Measurements from ENCODE around the gene CNTNAP1. TPM values are rescaled to one million over a fixed set of nuclear protein-coding genes. Genes with fewer than 3 reads are reported as not detected.

CNTNAP1 gene
- total RNA-seq, 1 experiment from 2014 or later: 4.6 TPM

DNA sequence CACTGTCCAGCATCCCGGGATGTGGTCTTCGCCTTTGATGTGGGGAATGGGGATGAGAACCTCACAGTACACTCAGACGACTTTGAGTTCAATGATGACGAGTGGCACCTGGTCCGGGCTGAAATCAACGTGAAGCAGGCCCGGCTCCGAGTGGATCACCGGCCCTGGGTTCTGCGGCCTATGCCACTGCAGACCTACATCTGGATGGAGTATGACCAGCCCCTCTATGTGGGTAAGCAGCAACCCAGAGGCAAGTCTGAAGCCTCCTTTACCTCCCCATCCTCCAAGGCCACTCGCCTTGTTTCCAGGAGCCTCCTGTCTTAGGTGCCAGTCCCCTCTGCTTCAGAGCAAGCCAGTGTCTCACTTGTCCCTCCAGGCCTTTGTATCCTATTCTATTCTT, 10.2 kb downstream of the CNTNAP1 start:
- TF ChIP-seq EZH2 (IDR thresholded peaks at IDR 0.05; ENCODE audit: low read length, unreplicated experiment) (no peak), EZH2phosphoT487 (IDR thresholded peaks at IDR 0.05; ENCODE audit: borderline replicate concordance, low read length) (no peak)
- TF ChIP-seq, protein P1, sequence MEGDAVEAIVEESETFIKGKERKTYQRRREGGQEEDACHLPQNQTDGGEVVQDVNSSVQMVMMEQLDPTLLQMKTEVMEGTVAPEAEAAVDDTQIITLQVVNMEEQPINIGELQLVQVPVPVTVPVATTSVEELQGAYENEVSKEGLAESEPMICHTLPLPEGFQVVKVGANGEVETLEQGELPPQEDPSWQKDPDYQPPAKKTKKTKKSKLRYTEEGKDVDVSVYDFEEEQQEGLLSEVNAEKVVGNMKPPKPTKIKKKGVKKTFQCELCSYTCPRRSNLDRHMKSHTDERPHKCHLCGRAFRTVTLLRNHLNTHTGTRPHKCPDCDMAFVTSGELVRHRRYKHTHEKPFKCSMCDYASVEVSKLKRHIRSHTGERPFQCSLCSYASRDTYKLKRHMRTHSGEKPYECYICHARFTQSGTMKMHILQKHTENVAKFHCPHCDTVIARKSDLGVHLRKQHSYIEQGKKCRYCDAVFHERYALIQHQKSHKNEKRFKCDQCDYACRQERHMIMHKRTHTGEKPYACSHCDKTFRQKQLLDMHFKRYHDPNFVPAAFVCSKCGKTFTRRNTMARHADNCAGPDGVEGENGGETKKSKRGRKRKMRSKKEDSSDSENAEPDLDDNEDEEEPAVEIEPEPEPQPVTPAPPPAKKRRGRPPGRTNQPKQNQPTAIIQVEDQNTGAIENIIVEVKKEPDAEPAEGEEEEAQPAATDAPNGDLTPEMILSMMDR (conservative IDR thresholded peaks at IDR 0.05; ENCODE audit: low read depth, low read length): no peak
- POLR2A ChIA-PET (ENCODE audit: unreplicated experiment): no interaction called here
- Histone ChIP-seq H3K4me1 (ENCODE audit: insufficient read depth, low read length) (no peaks in the 10 kb centered on the region), H3K27me3 (ENCODE audit: low read length) (no peaks in the 10 kb centered on the region), H3K36me3 (ENCODE audit: low read depth, low read length) (no peaks in the 10 kb centered on the region; the same call in 1 of the 2 replicates), H3F3A (ENCODE audit: low read length, unreplicated experiment) (no peaks in the 10 kb centered on the region), H3K9me3 (ENCODE audit: low read length) (no peaks in the 10 kb centered on the region), H3K9ac (ENCODE audit: low read length) (no peak overlapping the region), H3K4me2 (ENCODE audit: low read length) (no peak overlapping the region), H4K20me1 (ENCODE audit: low read length) (no peaks in the 10 kb centered on the region), H2AFZ (ENCODE audit: low read length) (no peak overlapping the region), H3K9me2 (replicated peaks; ENCODE audit: low read length) (no peaks in the 10 kb centered on the region), H3K4me3 (ENCODE audit: low read length) (no peak overlapping the region), H3K27ac (ENCODE audit: low read length) (no peak overlapping the region), H3K79me2 (ENCODE audit: low read length) (no peaks in the 10 kb centered on the region)
- BruUV-seq (replicated peaks): no TSS peak
- CTCF ChIA-PET: no interaction called here
- ATAC-seq (no peak), DNase-seq (no peak)
- intact Hi-C loops (cut with micrococcal nuclease): no loop called here

DNA sequence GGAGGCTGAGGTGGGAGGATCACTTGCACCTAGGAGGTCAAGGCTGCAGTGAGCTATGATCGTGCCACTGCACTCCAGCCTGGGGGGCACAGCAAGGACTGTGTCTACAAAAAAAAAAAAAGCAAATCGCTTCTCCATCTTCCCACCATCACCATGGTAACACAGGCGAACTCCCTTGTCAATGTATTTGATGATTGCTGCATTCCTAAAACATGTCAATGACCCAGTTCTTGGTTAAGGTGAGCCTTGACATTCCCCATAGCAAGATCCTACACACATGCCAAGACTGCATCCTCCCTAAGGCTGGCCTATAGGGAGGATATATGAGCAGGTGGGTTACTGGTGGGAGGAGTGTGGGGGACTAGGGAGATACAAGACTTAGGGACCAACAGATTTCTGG, 12.2 kb downstream of the CNTNAP1 start:
- POLR2A ChIA-PET (ENCODE audit: unreplicated experiment): no interaction called here
- no TSS peak for BruUV-seq (replicated peaks)
- no peak overlapping the region for H3K27ac ChIP-seq (ENCODE audit: low read length)
- CTCF ChIA-PET: interaction anchor here (0.6 kb wide), 1 partner anchor 17 kb away, joined by 3 read pairs; no protein-coding TSS in a partner anchor
- H3K27me3 ChIP-seq (ENCODE audit: low read length): no peaks in the 10 kb centered on the region
- no peaks in the 10 kb centered on the region for H3F3A ChIP-seq (ENCODE audit: low read length, unreplicated experiment)
- no peaks in the 10 kb centered on the region for H3K79me2 ChIP-seq (ENCODE audit: low read length)
- H2AFZ ChIP-seq (ENCODE audit: low read length): no peak overlapping the region
- no peaks in the 10 kb centered on the region for H3K9me3 ChIP-seq (ENCODE audit: low read length)
- DNase-seq: no peak
- no peaks in the 10 kb centered on the region for H4K20me1 ChIP-seq (ENCODE audit: low read length)
- TF ChIP-seq EZH2 (IDR thresholded peaks at IDR 0.05; ENCODE audit: low read length, unreplicated experiment) (no peak), EZH2phosphoT487 (IDR thresholded peaks at IDR 0.05; ENCODE audit: borderline replicate concordance, low read length) (no peak)
- TF ChIP-seq, protein P1 (conservative IDR thresholded peaks at IDR 0.05; ENCODE audit: low read depth, low read length): no peak
- no peak for ATAC-seq
- no peak overlapping the region for H3K4me2 ChIP-seq (ENCODE audit: low read length)
- peaks cover 4% of the 10 kb centered on the region; the same call in 1 of the 2 replicates for H3K4me1 ChIP-seq (ENCODE audit: insufficient read depth, low read length)
- no peaks in the 10 kb centered on the region; the same call in 1 of the 2 replicates for H3K36me3 ChIP-seq (ENCODE audit: low read depth, low read length)
- H3K9me2 ChIP-seq (replicated peaks; ENCODE audit: low read length): no peaks in the 10 kb centered on the region
- H3K9ac ChIP-seq (ENCODE audit: low read length): no peak overlapping the region
- intact Hi-C loops (cut with micrococcal nuclease): no loop called here
- H3K4me3 ChIP-seq (ENCODE audit: low read length): no peak overlapping the region

DNA sequence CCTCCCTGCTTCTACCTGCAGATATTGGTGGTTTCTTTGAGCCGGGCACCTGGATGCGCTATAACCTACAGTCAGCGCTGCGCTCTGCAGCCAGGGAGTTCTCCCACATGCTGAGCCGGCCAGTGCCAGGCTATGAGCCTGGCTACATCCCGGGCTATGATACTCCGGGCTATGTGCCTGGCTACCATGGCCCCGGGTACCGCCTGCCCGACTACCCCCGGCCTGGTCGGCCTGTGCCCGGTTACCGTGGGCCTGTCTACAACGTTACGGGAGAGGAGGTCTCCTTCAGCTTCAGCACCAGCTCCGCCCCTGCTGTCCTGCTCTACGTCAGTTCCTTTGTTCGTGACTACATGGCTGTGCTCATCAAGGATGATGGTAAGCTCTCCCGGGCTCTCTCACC, 13.2 kb downstream of the CNTNAP1 start:
- Histone ChIP-seq H3K9me3 (ENCODE audit: low read length) (no peaks in the 10 kb centered on the region), H3K4me3 (ENCODE audit: low read length) (no peak overlapping the region), H3K36me3 (ENCODE audit: low read depth, low read length) (no peaks in the 10 kb centered on the region; the same call in 1 of the 2 replicates), H2AFZ (ENCODE audit: low read length) (no peak overlapping the region), H3K4me1 (ENCODE audit: insufficient read depth, low read length) (peaks cover 4% of the 10 kb centered on the region; the same call in 1 of the 2 replicates), H3K9me2 (replicated peaks; ENCODE audit: low read length) (no peaks in the 10 kb centered on the region), H3K27me3 (ENCODE audit: low read length) (no peaks in the 10 kb centered on the region), H3K4me2 (ENCODE audit: low read length) (no peak overlapping the region), H3K27ac (ENCODE audit: low read length) (no peak overlapping the region), H3K79me2 (ENCODE audit: low read length) (no peaks in the 10 kb centered on the region), H3F3A (ENCODE audit: low read length, unreplicated experiment) (no peaks in the 10 kb centered on the region), H3K9ac (ENCODE audit: low read length) (no peak overlapping the region), H4K20me1 (ENCODE audit: low read length) (no peaks in the 10 kb centered on the region)
- no TSS peak for BruUV-seq (replicated peaks)
- TF ChIP-seq EZH2 (IDR thresholded peaks at IDR 0.05; ENCODE audit: low read length, unreplicated experiment) (no peak), EZH2phosphoT487 (IDR thresholded peaks at IDR 0.05; ENCODE audit: borderline replicate concordance, low read length) (no peak)
- TF ChIP-seq, protein P1 (conservative IDR thresholded peaks at IDR 0.05; ENCODE audit: low read depth, low read length): no peak
- ATAC-seq (no peak), DNase-seq (no peak)
- intact Hi-C loops (cut with micrococcal nuclease): no loop called here
- POLR2A ChIA-PET (ENCODE audit: unreplicated experiment): no interaction called here
- CTCF ChIA-PET: no interaction called here

Data from PC-3 (cell line).